ENCODE data around the gene PHF21A. TPM values are rescaled to one million over a fixed set of nuclear protein-coding genes. Genes with fewer than 3 reads are reported as not detected.

PHF21A gene
- total RNA-seq, 2 experiments from 2014 or later, result 36.2 to 40.4 TPM

- TF ChIP-seq CTCF (IDR thresholded peaks at IDR 0.05), result no peak
- ChIA-PET CTCF (no interaction called here), POLR2A (interaction anchor here (0.6 kb wide), 1 partner anchor 1839 kb away, joined by 3 read pairs; no protein-coding TSS in a partner anchor)
- H3K27ac Mint-ChIP-seq, result no peak overlapping the region
- ATAC-seq (no peak), DNase-seq (no peak)
- no peaks in the 10 kb centered on the region for H3K36me3 Mint-ChIP-seq (ENCODE audit: low read depth)
- no peaks in the 10 kb centered on the region for H3K4me1 Mint-ChIP-seq (ENCODE audit: low read depth)
- H3K27me3 Mint-ChIP-seq, result peaks cover 5% of the 10 kb centered on the region
- no peak overlapping the region for H3K4me3 Mint-ChIP-seq
- no peaks in the 10 kb centered on the region for H3K9me3 Mint-ChIP-seq
- intact Hi-C loops (cut with micrococcal nuclease), result no loop called here
Measured at GRCh38 chr11:46142561-46142960, 21.3 kb upstream of the PHF21A start.

- peaks cover 5% of the 10 kb centered on the region for H3K27me3 Mint-ChIP-seq
- intact Hi-C loops (cut with micrococcal nuclease), result no loop called here
- ATAC-seq, result no peak
- no peak overlapping the region for H3K4me3 Mint-ChIP-seq
- CTCF ChIA-PET, result no interaction called here
- no peak for TF ChIP-seq CTCF (IDR thresholded peaks at IDR 0.05)
- POLR2A ChIA-PET, result no interaction called here
- no peaks in the 10 kb centered on the region for H3K36me3 Mint-ChIP-seq (ENCODE audit: low read depth)
- no peaks in the 10 kb centered on the region for H3K4me1 Mint-ChIP-seq (ENCODE audit: low read depth)
- H3K9me3 Mint-ChIP-seq, result no peaks in the 10 kb centered on the region
- no peak overlapping the region for H3K27ac Mint-ChIP-seq
- no peak for DNase-seq
Measured at GRCh38 chr11:46141597-46141996, 20.3 kb upstream of the PHF21A start.

DNA sequence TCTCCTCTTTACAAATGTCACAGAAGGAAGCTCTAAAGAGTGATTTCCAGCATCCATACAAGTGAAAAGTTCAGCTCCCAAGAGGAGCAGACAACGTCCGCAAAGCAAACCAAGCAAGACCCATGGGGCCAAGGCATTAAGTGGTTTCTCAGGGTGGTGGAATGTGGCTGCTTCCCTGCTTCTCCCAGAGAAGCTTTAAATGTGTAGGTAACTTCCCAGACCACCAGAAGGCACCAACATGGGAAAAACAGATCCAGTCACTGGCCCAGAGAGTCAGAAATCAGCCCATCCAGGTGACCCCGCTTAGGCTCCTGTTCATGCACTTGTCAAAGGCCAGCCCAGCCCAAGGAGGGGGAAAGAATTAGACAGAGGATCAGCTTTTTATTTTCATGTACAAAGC, 13.3 kb upstream of the PHF21A start:
- ATAC-seq (no peak), DNase-seq (no peak)
- H3K4me1 Mint-ChIP-seq (ENCODE audit: low read depth), result no peaks in the 10 kb centered on the region
- ChIA-PET POLR2A (interaction anchor here (0.8 kb wide), 1 partner anchor 11 kb away, joined by 3 read pairs; no protein-coding TSS in a partner anchor), CTCF (interaction anchor here (1.0 to 1.8 kb wide), 3 partner anchors 9 to 170 kb away, joined by 3 to 7 read pairs (median 3); no protein-coding TSS in a partner anchor)
- intact Hi-C loops (cut with micrococcal nuclease), result no loop called here
- no peaks in the 10 kb centered on the region for H3K36me3 Mint-ChIP-seq (ENCODE audit: low read depth)
- TF ChIP-seq CTCF (IDR thresholded peaks at IDR 0.05), result no peak
- H3K27ac Mint-ChIP-seq, result no peak overlapping the region
- H3K9me3 Mint-ChIP-seq, result no peaks in the 10 kb centered on the region
- no peak overlapping the region for H3K4me3 Mint-ChIP-seq
- H3K27me3 Mint-ChIP-seq, result no peaks in the 10 kb centered on the region

DNA sequence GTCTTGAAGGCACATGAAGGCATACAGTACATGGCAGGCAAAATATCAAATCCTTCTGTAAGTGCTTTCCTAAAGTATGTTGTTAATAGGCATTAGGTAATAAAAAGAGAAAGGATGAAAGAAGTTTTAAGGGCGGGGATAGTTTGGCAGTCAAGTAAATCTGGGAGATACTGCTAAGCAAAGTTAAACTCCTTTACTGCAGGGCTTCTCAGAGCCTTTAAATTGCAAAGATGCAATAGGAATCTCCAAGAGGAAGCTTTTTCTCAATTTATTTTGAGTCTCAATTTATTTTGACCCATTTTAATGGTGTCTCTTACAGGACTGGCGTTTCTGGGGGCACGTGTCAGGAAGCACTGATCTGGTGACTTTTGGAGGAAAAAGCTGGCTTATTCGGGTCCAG, 12.8 kb upstream of the PHF21A start:
- intact Hi-C loops (cut with micrococcal nuclease), result no loop called here
- Mint-ChIP-seq H3K27ac (no peak overlapping the region), H3K27me3 (no peaks in the 10 kb centered on the region), H3K9me3 (no peaks in the 10 kb centered on the region), H3K4me1 (ENCODE audit: low read depth) (no peaks in the 10 kb centered on the region), H3K4me3 (no peak overlapping the region), H3K36me3 (ENCODE audit: low read depth) (no peaks in the 10 kb centered on the region)
- ATAC-seq (no peak), DNase-seq (no peak)
- no peak for TF ChIP-seq CTCF (IDR thresholded peaks at IDR 0.05)
- CTCF ChIA-PET, result interaction anchor here (1.1 to 1.8 kb wide), 2 partner anchors 9 to 169 kb away, joined by 3 to 7 read pairs; no protein-coding TSS in a partner anchor
- POLR2A ChIA-PET, result interaction anchor here (0.8 kb wide), 1 partner anchor 11 kb away, joined by 3 read pairs; no protein-coding TSS in a partner anchor

GRCh38 chr11:46133119-46133518, 11.9 kb upstream of the PHF21A start:
- Mint-ChIP-seq H3K27me3 (no peaks in the 10 kb centered on the region), H3K4me1 (ENCODE audit: low read depth) (no peaks in the 10 kb centered on the region), H3K27ac (no peak overlapping the region), H3K4me3 (no peak overlapping the region), H3K9me3 (no peaks in the 10 kb centered on the region), H3K36me3 (ENCODE audit: low read depth) (no peaks in the 10 kb centered on the region)
- ATAC-seq, result no peak
- intact Hi-C loops (cut with micrococcal nuclease), result no loop called here
- no peak for DNase-seq
- ChIA-PET POLR2A (no interaction called here), CTCF (interaction anchor here (0.7 kb wide), 1 partner anchor 1943 kb away, joined by 3 read pairs; no protein-coding TSS in a partner anchor)
- no peak for TF ChIP-seq CTCF (IDR thresholded peaks at IDR 0.05)

Data from activated CD8-positive, alpha-beta T cell treated with anti-CD3 and anti-CD28 coated beads for 36 hours (primary cell).